Measurements from ENCODE around the gene HBZ. TPM values are rescaled to one million over a fixed set of nuclear protein-coding genes. Genes with fewer than 3 reads are reported as not detected.
A peak's percentile ranks its signal among the peaks of the same experiment; 100 is the strongest.

The HBZ gene
- total and polyA plus RNA-seq, 2 of the 13 experiments (the other 11 are each of a cell fraction or from before 2014, with no cell fraction given): 0.21 TPM; not detected in 1

DNA sequence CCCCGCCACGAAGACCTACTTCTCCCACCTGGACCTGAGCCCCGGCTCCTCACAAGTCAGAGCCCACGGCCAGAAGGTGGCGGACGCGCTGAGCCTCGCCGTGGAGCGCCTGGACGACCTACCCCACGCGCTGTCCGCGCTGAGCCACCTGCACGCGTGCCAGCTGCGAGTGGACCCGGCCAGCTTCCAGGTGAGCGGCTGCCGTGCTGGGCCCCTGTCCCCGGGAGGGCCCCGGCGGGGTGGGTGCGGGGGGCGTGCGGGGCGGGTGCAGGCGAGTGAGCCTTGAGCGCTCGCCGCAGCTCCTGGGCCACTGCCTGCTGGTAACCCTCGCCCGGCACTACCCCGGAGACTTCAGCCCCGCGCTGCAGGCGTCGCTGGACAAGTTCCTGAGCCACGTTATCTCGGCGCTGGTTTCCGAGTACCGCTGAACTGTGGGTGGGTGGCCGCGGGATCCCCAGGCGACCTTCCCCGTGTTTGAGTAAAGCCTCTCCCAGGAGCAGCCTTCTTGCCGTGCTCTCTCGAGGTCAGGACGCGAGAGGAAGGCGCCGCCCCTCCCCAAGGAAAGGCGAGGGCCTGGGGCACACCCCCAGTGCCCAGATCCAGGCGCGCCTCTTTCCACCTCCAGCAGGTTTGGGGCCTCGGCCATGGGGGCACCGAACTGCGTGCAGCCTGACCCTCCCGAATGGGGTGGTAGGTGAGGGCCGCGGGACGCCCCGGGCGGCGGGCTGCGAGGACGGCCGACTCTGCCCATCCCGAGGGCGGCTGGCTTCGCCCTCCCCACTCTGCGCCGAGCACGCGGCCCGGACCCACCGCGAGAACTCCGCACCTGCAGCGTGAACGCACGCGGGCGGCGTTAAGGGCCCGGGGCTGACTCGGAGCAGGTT lies 28.5 kb downstream of the HBZ start (continued):
- TF ChIP-seq, protein P1, sequence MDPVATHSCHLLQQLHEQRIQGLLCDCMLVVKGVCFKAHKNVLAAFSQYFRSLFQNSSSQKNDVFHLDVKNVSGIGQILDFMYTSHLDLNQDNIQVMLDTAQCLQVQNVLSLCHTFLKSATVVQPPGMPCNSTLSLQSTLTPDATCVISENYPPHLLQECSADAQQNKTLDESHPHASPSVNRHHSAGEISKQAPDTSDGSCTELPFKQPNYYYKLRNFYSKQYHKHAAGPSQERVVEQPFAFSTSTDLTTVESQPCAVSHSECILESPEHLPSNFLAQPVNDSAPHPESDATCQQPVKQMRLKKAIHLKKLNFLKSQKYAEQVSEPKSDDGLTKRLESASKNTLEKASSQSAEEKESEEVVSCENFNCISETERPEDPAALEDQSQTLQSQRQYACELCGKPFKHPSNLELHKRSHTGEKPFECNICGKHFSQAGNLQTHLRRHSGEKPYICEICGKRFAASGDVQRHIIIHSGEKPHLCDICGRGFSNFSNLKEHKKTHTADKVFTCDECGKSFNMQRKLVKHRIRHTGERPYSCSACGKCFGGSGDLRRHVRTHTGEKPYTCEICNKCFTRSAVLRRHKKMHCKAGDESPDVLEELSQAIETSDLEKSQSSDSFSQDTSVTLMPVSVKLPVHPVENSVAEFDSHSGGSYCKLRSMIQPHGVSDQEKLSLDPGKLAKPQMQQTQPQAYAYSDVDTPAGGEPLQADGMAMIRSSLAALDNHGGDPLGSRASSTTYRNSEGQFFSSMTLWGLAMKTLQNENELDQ (CRISPR knock-in tag; IDR thresholded peaks at IDR 0.05; ENCODE audit: borderline replicate concordance): peak; percentile 45; the same call in 1 of the 2 replicates
- TF ChIP-seq, protein P2, sequence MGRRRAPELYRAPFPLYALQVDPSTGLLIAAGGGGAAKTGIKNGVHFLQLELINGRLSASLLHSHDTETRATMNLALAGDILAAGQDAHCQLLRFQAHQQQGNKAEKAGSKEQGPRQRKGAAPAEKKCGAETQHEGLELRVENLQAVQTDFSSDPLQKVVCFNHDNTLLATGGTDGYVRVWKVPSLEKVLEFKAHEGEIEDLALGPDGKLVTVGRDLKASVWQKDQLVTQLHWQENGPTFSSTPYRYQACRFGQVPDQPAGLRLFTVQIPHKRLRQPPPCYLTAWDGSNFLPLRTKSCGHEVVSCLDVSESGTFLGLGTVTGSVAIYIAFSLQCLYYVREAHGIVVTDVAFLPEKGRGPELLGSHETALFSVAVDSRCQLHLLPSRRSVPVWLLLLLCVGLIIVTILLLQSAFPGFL (CRISPR knock-in tag; IDR thresholded peaks at IDR 0.05): no peak; the same call in 1 of the 2 replicates
- no peak for TF ChIP-seq ZNF737 (CRISPR knock-in tag; IDR thresholded peaks at IDR 0.05; ENCODE audit: borderline replicate concordance)
- TF ChIP-seq BRD4 (CRISPR knock-in tag; IDR thresholded peaks at IDR 0.05): peak; percentile 91
- TF ChIP-seq MIER3 (CRISPR knock-in tag; IDR thresholded peaks at IDR 0.05; ENCODE audit: borderline replicate concordance): peak; percentile 69; the same call in 1 of the 2 replicates
- TF ChIP-seq ZNF709 (CRISPR knock-in tag; IDR thresholded peaks at IDR 0.05): peak; percentile 98
- peak; percentile 59; the same call in 1 of the 2 replicates for TF ChIP-seq PHF21A (CRISPR knock-in tag; IDR thresholded peaks at IDR 0.05)
- no peak for TF ChIP-seq CREB1 (IDR thresholded peaks at IDR 0.05)
- TF ChIP-seq CREB1 (CRISPR knock-in tag; IDR thresholded peaks at IDR 0.05): no peak
- TF ChIP-seq JUNB (CRISPR knock-in tag; IDR thresholded peaks at IDR 0.05; ENCODE audit: borderline replicate concordance): peak; percentile 88
- TF ChIP-seq ZNF350 (CRISPR knock-in tag; IDR thresholded peaks at IDR 0.05; ENCODE audit: borderline replicate concordance, low read depth): 0 out of 2 replicates have a peak, but pooled peaks have one; percentile 68
- TF ChIP-seq, protein P3, sequence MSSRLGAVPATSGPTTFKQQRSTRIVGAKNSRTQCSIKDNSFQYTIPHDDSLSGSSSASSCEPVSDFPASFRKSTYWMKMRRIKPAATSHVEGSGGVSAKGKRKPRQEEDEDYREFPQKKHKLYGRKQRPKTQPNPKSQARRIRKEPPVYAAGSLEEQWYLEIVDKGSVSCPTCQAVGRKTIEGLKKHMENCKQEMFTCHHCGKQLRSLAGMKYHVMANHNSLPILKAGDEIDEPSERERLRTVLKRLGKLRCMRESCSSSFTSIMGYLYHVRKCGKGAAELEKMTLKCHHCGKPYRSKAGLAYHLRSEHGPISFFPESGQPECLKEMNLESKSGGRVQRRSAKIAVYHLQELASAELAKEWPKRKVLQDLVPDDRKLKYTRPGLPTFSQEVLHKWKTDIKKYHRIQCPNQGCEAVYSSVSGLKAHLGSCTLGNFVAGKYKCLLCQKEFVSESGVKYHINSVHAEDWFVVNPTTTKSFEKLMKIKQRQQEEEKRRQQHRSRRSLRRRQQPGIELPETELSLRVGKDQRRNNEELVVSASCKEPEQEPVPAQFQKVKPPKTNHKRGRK (CRISPR knock-in tag; IDR thresholded peaks at IDR 0.05): no peak
- TF ChIP-seq DPF2 (CRISPR knock-in tag; IDR thresholded peaks at IDR 0.05; ENCODE audit: borderline replicate concordance, low read depth): no peak
- TF ChIP-seq, protein P4, sequence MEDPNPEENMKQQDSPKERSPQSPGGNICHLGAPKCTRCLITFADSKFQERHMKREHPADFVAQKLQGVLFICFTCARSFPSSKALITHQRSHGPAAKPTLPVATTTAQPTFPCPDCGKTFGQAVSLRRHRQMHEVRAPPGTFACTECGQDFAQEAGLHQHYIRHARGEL (CRISPR knock-in tag; IDR thresholded peaks at IDR 0.05): peak; percentile 97; the same call in 1 of the 2 replicates
- TF ChIP-seq SALL2 (CRISPR knock-in tag; IDR thresholded peaks at IDR 0.05): peak; percentile 96
- no peak for TF ChIP-seq SIN3B (IDR thresholded peaks at IDR 0.05; ENCODE audit: low read length)
- TF ChIP-seq, protein P5, sequence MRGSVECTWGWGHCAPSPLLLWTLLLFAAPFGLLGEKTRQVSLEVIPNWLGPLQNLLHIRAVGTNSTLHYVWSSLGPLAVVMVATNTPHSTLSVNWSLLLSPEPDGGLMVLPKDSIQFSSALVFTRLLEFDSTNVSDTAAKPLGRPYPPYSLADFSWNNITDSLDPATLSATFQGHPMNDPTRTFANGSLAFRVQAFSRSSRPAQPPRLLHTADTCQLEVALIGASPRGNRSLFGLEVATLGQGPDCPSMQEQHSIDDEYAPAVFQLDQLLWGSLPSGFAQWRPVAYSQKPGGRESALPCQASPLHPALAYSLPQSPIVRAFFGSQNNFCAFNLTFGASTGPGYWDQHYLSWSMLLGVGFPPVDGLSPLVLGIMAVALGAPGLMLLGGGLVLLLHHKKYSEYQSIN (CRISPR knock-in tag; IDR thresholded peaks at IDR 0.05; ENCODE audit: borderline replicate concordance): no peak
- TF ChIP-seq ZNF605 (CRISPR knock-in tag; IDR thresholded peaks at IDR 0.05): peak; percentile 98
- no peak for TF ChIP-seq CC2D1A (CRISPR knock-in tag; IDR thresholded peaks at IDR 0.05)
- TF ChIP-seq ZNF382 (CRISPR knock-in tag; IDR thresholded peaks at IDR 0.05; ENCODE audit: borderline replicate concordance): no peak; the same call in 1 of the 2 replicates
- TF ChIP-seq ZNF274 (CRISPR knock-in tag; IDR thresholded peaks at IDR 0.05): peak; percentile 100
- TF ChIP-seq, protein P6, sequence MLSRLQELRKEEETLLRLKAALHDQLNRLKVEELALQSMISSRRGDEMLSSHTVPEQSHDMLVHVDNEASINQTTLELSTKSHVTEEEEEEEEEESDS (CRISPR knock-in tag; IDR thresholded peaks at IDR 0.05; ENCODE audit: borderline replicate concordance): peak; percentile 95
- no peak for TF ChIP-seq ZBTB21 (CRISPR knock-in tag; IDR thresholded peaks at IDR 0.05)
